K562 (cell line): ENCODE results near the gene AUNIP. TPM values are rescaled to one million over a fixed set of nuclear protein-coding genes. Genes with fewer than 3 reads are reported as not detected.

Source experiments
- CEBPZ ChIP-seq: fragments of 150-350 bp; IDR thresholded peaks from 2 replicates; pipeline ENCODE4 v1.6.1; 2014; ENCODE audit warnings: low read depth, mild to moderate bottlenecking, low read length, borderline replicate concordance
- CREB5 ChIP-seq: fragments of 250-450 bp; sonication (Bioruptor Pico); IDR thresholded peaks from 2 replicates; pipeline ENCODE4 v1.5.0; 2020; ENCODE audit warnings: mild to moderate bottlenecking
- GATAD2B ChIP-seq: fragments of 450-650 bp; IDR thresholded peaks from 2 replicates; pipeline ENCODE4 v1.6.1; 2017; ENCODE audit warnings: mild to moderate bottlenecking, borderline replicate concordance
- HLTF ChIP-seq: fragments of 450-650 bp; IDR thresholded peaks from 2 replicates; pipeline ENCODE4 v1.6.1; 2016
- HOMEZ ChIP-seq: fragments of 250-450 bp; sonication (Bioruptor Pico); IDR thresholded peaks from 2 replicates; pipeline ENCODE4 v1.4.0; 2020; ENCODE audit warnings: mild to moderate bottlenecking, moderate library complexity
- RERE ChIP-seq: sonication (generic); formaldehyde crosslinking; IDR thresholded peaks from 2 replicates; pipeline ENCODE4 v1.8.0; 2023; ENCODE audit warnings: missing genetic modification reagents, mild to moderate bottlenecking, borderline replicate concordance
- TBL1XR1 ChIP-seq, 2 experiments: IDR thresholded peaks; 2 replicates each; pipeline ENCODE4 v1.6.1; 2012; ENCODE audit warnings: improper control_type of control experiment in 2 of 2, low read length in 2 of 2, mild to moderate bottlenecking in 1 of 2
- THRB ChIP-seq: fragments of 450-650 bp; formaldehyde crosslinking; conservative IDR thresholded peaks from 2 replicates; pipeline ENCODE4 v1.4.0; 2022; ENCODE audit warnings: mild to moderate bottlenecking, missing genetic modification characterization
- ZKSCAN3 ChIP-seq: fragments of 250-450 bp; sonication (Bioruptor Pico); IDR thresholded peaks from 2 replicates; pipeline ENCODE4 v1.4.0; 2020
- ZNF224 ChIP-seq: sonication (generic); formaldehyde crosslinking; IDR thresholded peaks from 2 replicates; pipeline ENCODE4 v1.8.0; 2022; ENCODE audit warnings: mild to moderate bottlenecking, missing genetic modification reagents
- polyA plus RNA-seq, 8 experiments: library from polyadenylated mRNA; depleted of rRNA in 4 of 8; stranded (reverse) in 5 of 8; unstranded in 3 of 8; fragments of >200 nt; fragmentation: Nextera tagmentation in 2 of 8; fragmentation: Illumina TruSeq in 1 of 8; extraction: Ambion mirVana in 2 of 8; extraction: Trizol in 1 of 8; gene quantifications; 2 replicates each; pipeline versions ENCODE4 v1.2.1 to v1.2.3, GENCODE V29; 2011 to 2014; ENCODE audit warnings: inconsistent platforms in 1 of 8, missing spikeins in 1 of 8
- total RNA-seq, 7 experiments: library from RNA; depleted of rRNA in 6 of 7; stranded (reverse); fragments of >200 nt in 6 of 7; fragmentation: Illumina TruSeq in 2 of 7; extraction: Trizol in 2 of 7; gene quantifications; 2 replicates each; pipeline versions ENCODE4 v1.2.1 to v1.2.3, GENCODE V29; 2011 to 2021; ENCODE audit warnings: low replicate concordance in 1 of 7

The AUNIP gene
- total and polyA plus RNA-seq, 9 of the 15 experiments (the other 6 are each of a cell fraction or from before 2014, with no cell fraction given): 12.1 to 53.8 (median 47.1) TPM

GRCh38 chr1:25858906-25859789 is at the start of gene AUNIP (continued):
- TF ChIP-seq RERE: no peak; the same call in 1 of the 2 replicates
- no peak for TF ChIP-seq CREB5 (CRISPR knock-in tag)
- TF ChIP-seq THRB (CRISPR knock-in tag): peak; percentile 94
- TF ChIP-seq TBL1XR1 (IDR thresholded peaks at IDR 0.05; ENCODE audit: low read length in 2 of 2): no peak
- TF ChIP-seq HOMEZ (CRISPR knock-in tag): no peak
- no peak for TF ChIP-seq ZKSCAN3
- peak; percentile 98 for TF ChIP-seq HLTF
- no peak for TF ChIP-seq ZNF224
- TF ChIP-seq GATAD2B: peak; percentile 96
- no peak for TF ChIP-seq CEBPZ
